ENCODE results near the gene APBA2.

APBA2 gene

GRCh38 chr15:28885128-28885629 is 595 bp upstream of the APBA2 start:
- ChIA-PET CTCF (no interaction called here), POLR2A (no interaction called here)
- Histone ChIP-seq H3K27ac (ENCODE audit: extremely low read depth, low read depth, low read length) (peak overlapping the region; percentile 75; the same call in 1 of the 2 replicates), H3K36me3 (ENCODE audit: control insufficient read depth in 2 of 2, insufficient read depth in 1 of 2, low read length in 2 of 2) (no peaks in the 10 kb centered on the region), H3K4me3 (ENCODE audit: low read depth, low read length) (peak overlapping the region; percentile 56), H3K9me3 (ENCODE audit: control insufficient read depth, insufficient read depth, low read depth, low read length) (no peaks in the 10 kb centered on the region), H3K4me1 (ENCODE audit: control insufficient read depth, insufficient read depth, low read length) (no peaks in the 10 kb centered on the region; the same call in 1 of the 2 replicates)
- TF ChIP-seq, protein P1, sequence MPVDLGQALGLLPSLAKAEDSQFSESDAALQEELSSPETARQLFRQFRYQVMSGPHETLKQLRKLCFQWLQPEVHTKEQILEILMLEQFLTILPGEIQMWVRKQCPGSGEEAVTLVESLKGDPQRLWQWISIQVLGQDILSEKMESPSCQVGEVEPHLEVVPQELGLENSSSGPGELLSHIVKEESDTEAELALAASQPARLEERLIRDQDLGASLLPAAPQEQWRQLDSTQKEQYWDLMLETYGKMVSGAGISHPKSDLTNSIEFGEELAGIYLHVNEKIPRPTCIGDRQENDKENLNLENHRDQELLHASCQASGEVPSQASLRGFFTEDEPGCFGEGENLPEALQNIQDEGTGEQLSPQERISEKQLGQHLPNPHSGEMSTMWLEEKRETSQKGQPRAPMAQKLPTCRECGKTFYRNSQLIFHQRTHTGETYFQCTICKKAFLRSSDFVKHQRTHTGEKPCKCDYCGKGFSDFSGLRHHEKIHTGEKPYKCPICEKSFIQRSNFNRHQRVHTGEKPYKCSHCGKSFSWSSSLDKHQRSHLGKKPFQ (tag by site-specific recombination; IDR thresholded peaks at IDR 0.05), result no peak
- peak; percentile 58; the same call in 1 of the 2 replicates for TF ChIP-seq GLIS2 (tag by site-specific recombination; IDR thresholded peaks at IDR 0.05)
- no peak for TF ChIP-seq SCRT2 (tag by site-specific recombination; IDR thresholded peaks at IDR 0.05)

GRCh38 chr15:28886431-28887338 is 911 bp downstream of the APBA2 start:
- no peak for TF ChIP-seq ZNF529 (tag by site-specific recombination; IDR thresholded peaks at IDR 0.05; ENCODE audit: insufficient replicate concordance)
- TF ChIP-seq KLF16 (tag by site-specific recombination; IDR thresholded peaks at IDR 0.05), result no peak
- TF ChIP-seq KLF10 (tag by site-specific recombination; IDR thresholded peaks at IDR 0.05), result no peak
- no peak for TF ChIP-seq ZNF843 (tag by site-specific recombination; IDR thresholded peaks at IDR 0.05)
- TF ChIP-seq ZNF416 (tag by site-specific recombination; IDR thresholded peaks at IDR 0.05), result no peak
- TF ChIP-seq ZNF335 (tag by site-specific recombination; conservative IDR thresholded peaks at IDR 0.05), result peak; percentile 81
- no peak for TF ChIP-seq ZNF350 (tag by site-specific recombination; IDR thresholded peaks at IDR 0.05)
- peak; percentile 93 for TF ChIP-seq ZBTB20 (tag by site-specific recombination; IDR thresholded peaks at IDR 0.05)
- no peak for TF ChIP-seq ZNF138 (tag by site-specific recombination; IDR thresholded peaks at IDR 0.05; ENCODE audit: borderline replicate concordance)
- no peak for TF ChIP-seq ZNF600 (tag by site-specific recombination; IDR thresholded peaks at IDR 0.05)
- peak; percentile 18; the same call in 1 of the 2 replicates for TF ChIP-seq GLIS1 (tag by site-specific recombination; IDR thresholded peaks at IDR 0.05)
- no peak for TF ChIP-seq ZNF518A (tag by site-specific recombination; conservative IDR thresholded peaks at IDR 0.05; ENCODE audit: low read depth)
- TF ChIP-seq ZNF596 (tag by site-specific recombination; IDR thresholded peaks at IDR 0.05), result no peak
- TF ChIP-seq, protein P2, sequence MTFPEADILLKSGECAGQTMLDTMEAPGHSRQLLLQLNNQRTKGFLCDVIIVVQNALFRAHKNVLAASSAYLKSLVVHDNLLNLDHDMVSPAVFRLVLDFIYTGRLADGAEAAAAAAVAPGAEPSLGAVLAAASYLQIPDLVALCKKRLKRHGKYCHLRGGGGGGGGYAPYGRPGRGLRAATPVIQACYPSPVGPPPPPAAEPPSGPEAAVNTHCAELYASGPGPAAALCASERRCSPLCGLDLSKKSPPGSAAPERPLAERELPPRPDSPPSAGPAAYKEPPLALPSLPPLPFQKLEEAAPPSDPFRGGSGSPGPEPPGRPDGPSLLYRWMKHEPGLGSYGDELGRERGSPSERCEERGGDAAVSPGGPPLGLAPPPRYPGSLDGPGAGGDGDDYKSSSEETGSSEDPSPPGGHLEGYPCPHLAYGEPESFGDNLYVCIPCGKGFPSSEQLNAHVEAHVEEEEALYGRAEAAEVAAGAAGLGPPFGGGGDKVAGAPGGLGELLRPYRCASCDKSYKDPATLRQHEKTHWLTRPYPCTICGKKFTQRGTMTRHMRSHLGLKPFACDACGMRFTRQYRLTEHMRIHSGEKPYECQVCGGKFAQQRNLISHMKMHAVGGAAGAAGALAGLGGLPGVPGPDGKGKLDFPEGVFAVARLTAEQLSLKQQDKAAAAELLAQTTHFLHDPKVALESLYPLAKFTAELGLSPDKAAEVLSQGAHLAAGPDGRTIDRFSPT (tag by site-specific recombination; IDR thresholded peaks at IDR 0.05), result 0 out of 2 replicates have a peak, but pooled peaks have one; percentile 16
- TF ChIP-seq ZNF701 (tag by site-specific recombination; IDR thresholded peaks at IDR 0.05), result no peak
- no peak for TF ChIP-seq ZNF169 (tag by site-specific recombination; IDR thresholded peaks at IDR 0.05)
- no peak for TF ChIP-seq ZNF155 (tag by site-specific recombination; IDR thresholded peaks at IDR 0.05)
- no peak for TF ChIP-seq BCL11B (tag by site-specific recombination; IDR thresholded peaks at IDR 0.05; ENCODE audit: low read depth)
- TF ChIP-seq, protein P3, sequence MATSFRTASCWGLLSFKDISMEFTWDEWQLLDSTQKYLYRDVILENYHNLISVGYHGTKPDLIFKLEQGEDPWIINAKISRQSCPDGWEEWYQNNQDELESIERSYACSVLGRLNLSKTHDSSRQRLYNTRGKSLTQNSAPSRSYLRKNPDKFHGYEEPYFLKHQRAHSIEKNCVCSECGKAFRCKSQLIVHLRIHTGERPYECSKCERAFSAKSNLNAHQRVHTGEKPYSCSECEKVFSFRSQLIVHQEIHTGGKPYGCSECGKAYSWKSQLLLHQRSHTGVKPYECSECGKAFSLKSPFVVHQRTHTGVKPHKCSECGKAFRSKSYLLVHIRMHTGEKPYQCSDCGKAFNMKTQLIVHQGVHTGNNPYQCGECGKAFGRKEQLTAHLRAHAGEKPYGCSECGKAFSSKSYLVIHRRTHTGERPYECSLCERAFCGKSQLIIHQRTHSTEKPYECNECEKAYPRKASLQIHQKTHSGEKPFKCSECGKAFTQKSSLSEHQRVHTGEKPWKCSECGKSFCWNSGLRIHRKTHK (tag by site-specific recombination; IDR thresholded peaks at IDR 0.05), result no peak
- TF ChIP-seq WT1 (tag by site-specific recombination; IDR thresholded peaks at IDR 0.05), result no peak
- TF ChIP-seq GLIS2 (tag by site-specific recombination; IDR thresholded peaks at IDR 0.05), result peak; percentile 22; the same call in 1 of the 2 replicates
- CTCF ChIA-PET, result no interaction called here
- H3K4me1 ChIP-seq (ENCODE audit: control insufficient read depth, insufficient read depth, low read length), result no peaks in the 10 kb centered on the region; the same call in 1 of the 2 replicates
- POLR2A ChIA-PET, result no interaction called here
- H3K9me3 ChIP-seq (ENCODE audit: control insufficient read depth, insufficient read depth, low read depth, low read length), result no peaks in the 10 kb centered on the region
- peak overlapping the region; percentile 75; the same call in 1 of the 2 replicates for H3K27ac ChIP-seq (ENCODE audit: extremely low read depth, low read depth, low read length)
- H3K36me3 ChIP-seq (ENCODE audit: control insufficient read depth in 2 of 2, insufficient read depth in 1 of 2, low read length in 2 of 2), result no peaks in the 10 kb centered on the region
- H3K4me3 ChIP-seq (ENCODE audit: low read depth, low read length), result peak overlapping the region; percentile 56
